Loucy (cell line): ENCODE results near the gene KRTAP12-4.

Experiments used
- H2AFZ ChIP-seq: fragments of 200-600 bp; sonication (generic); 2 replicates; pipeline ENCODE4 v1.6.0; 2016; ENCODE audit warnings: antibody characterized with exemption, mild to moderate bottlenecking, low read length, moderate library complexity
- H3F3A ChIP-seq: fragments of 200-600 bp; 2 replicates; pipeline ENCODE4 v1.6.0; 2016; ENCODE audit warnings: antibody characterized with exemption, low read depth, mild to moderate bottlenecking
- H3K27me3 ChIP-seq: fragments of 200-600 bp; sonication (generic); 2 replicates; pipeline ENCODE4 v1.6.1; 2014; ENCODE audit warnings: low read length, mild to moderate bottlenecking; ENCODE audit not compliant: insufficient read depth, poor library complexity, severe bottlenecking
- H3K36me3 ChIP-seq: fragments of 200-600 bp; sonication (generic); 2 replicates; pipeline ENCODE4 v1.6.1; 2016; ENCODE audit warnings: low read length; ENCODE audit not compliant: insufficient read depth
- H3K4me1 ChIP-seq: fragments of 200-600 bp; sonication (generic); 2 replicates; pipeline ENCODE4 v1.5.1; 2014; ENCODE audit warnings: low read length, mild to moderate bottlenecking; ENCODE audit not compliant: insufficient read depth, poor library complexity, severe bottlenecking
- H3K4me2 ChIP-seq: fragments of 200-600 bp; sonication (generic); 2 replicates; pipeline ENCODE4 v1.6.0; 2014; ENCODE audit warnings: antibody characterized with exemption, low read length, low read depth, mild to moderate bottlenecking; ENCODE audit not compliant: poor library complexity, severe bottlenecking
- H3K4me3 ChIP-seq: fragments of 200-600 bp; sonication (generic); 2 replicates; pipeline ENCODE4 v1.5.1; 2014; ENCODE audit warnings: low read length, mild to moderate bottlenecking, mixed read lengths; ENCODE audit not compliant: poor library complexity, severe bottlenecking
- H3K79me2 ChIP-seq: fragments of 200-600 bp; sonication (generic); 2 replicates; pipeline ENCODE4 v1.6.1; 2014; ENCODE audit warnings: low read length; ENCODE audit not compliant: insufficient read depth
- H3K9ac ChIP-seq: fragments of 200-600 bp; sonication (generic); 2 replicates; pipeline ENCODE4 v1.6.0; 2014; ENCODE audit warnings: mild to moderate bottlenecking, low read depth, low read length, moderate library complexity; ENCODE audit not compliant: poor library complexity, severe bottlenecking
- H3K9me2 ChIP-seq: fragments of 200-600 bp; sonication (generic); replicated peaks from 2 replicates; pipeline ENCODE4 v1.6.1; 2016; ENCODE audit warnings: low read depth, low read length, mixed read lengths
- H3K9me3 ChIP-seq: fragments of 200-600 bp; sonication (generic); 2 replicates; pipeline ENCODE4 v1.6.1; 2014; ENCODE audit warnings: mild to moderate bottlenecking, antibody characterized with exemption, low read length, low read depth; ENCODE audit not compliant: insufficient read depth
- H4K20me1 ChIP-seq: fragments of 200-600 bp; sonication (generic); 2 replicates; pipeline ENCODE4 v1.6.0; 2014; ENCODE audit warnings: antibody characterized with exemption, low read length, mild to moderate bottlenecking; ENCODE audit not compliant: insufficient read depth, poor library complexity, severe bottlenecking
- CTCF ChIP-seq: fragments of 200-600 bp; sonication (generic); conservative IDR thresholded peaks from 2 replicates; pipeline ENCODE4 v1.5.1; 2014; ENCODE audit warnings: mild to moderate bottlenecking, antibody characterized with exemption, low read length
- EZH2phosphoT487 ChIP-seq: fragments of 200-600 bp; IDR thresholded peaks from 2 replicates; pipeline ENCODE4 v1.6.1; 2018; ENCODE audit warnings: antibody characterized with exemption, mild to moderate bottlenecking, moderate library complexity, borderline replicate concordance

KRTAP12-4 gene

DNA sequence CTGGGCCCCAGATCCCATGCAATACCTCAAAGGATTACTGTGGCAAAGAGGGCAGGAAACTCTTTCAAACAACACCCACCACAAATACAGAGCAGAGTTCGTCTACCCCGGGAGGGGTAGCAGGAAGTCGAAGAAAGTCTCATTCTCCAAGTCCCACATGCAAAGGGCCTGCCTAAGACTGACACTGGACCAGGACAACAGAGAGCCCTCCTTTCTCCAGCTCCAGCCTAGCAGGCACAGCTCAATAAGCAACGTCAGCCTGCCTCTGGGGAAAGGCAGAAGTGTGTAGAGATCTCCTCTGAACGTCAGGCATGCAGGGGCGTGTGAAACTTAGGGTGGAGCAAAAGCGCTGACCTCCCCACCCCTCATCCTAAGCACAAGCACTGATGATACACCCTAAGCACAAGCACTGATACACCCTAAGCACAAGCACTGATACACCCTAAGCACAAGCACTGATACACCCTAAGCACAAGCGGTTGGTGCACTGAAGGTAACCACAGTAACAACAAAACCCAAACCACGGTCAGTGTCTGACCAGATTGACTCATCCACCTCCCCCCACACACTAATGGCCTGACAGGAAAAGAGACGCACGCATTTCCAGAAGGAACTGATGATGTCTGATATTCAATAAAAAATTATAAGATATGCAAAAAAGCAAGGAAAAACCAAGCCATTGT is 4.6 kb upstream of the KRTAP12-4 start:
- Histone ChIP-seq H3K9me2 (no peaks in the 10 kb centered on the region), H3K4me1 (no peaks in the 10 kb centered on the region), H3K27me3 (no peaks in the 10 kb centered on the region), H3K4me2 (no peak overlapping the region), H3K9me3 (peaks cover 7% of the 10 kb centered on the region; the same call in 1 of the 2 replicates), H3K9ac (no peak overlapping the region), H3F3A (no peaks in the 10 kb centered on the region), H2AFZ (no peak overlapping the region), H4K20me1 (no peaks in the 10 kb centered on the region), H3K36me3 (no peaks in the 10 kb centered on the region), H3K4me3 (no peak overlapping the region), H3K79me2 (no peaks in the 10 kb centered on the region)
- TF ChIP-seq CTCF (no peak), EZH2phosphoT487 (no peak)

DNA sequence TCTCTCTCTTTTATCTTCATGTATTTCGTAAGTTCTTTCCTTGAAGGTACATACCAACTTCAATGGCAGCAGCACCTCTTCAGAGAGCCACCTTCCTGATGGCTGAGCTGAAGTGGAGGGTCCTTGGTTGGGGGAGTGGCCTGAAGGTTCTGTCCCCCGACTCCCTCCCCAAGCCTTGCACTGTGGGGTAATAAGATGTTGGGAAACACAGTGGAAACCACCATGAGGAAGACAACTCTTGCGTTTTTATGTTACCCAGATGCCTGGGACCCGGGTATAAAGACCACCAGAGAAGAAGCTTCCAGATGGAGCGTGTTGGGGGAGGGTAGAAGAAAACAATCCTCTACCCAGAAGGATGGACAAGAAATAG is 4.1 kb upstream of the KRTAP12-4 start:
- peaks cover 5% of the 10 kb centered on the region; the same call in 1 of the 2 replicates for H3K9me3 ChIP-seq
- TF ChIP-seq CTCF, result no peak
- no peak for TF ChIP-seq EZH2phosphoT487

GRCh38 chr21:44657635-44658540 is 3.4 kb upstream of the KRTAP12-4 start, which contains the start of gene KRTAP12-3:
Gene KRTAP12-3, plus strand, starts transcription at chr21:44657932. Its CDS starts 48 bp downstream, at chr21:44657980.
- Histone ChIP-seq H3K4me2 (no peak within 1 kb of the TSS), H4K20me1 (no peaks in the 10 kb centered on the region), H3K4me1 (no peaks in the 10 kb centered on the region), H3K36me3 (no peaks in the 10 kb centered on the region), H2AFZ (no peak within 1 kb of the TSS), H3K79me2 (no peaks in the 10 kb centered on the region), H3F3A (no peaks in the 10 kb centered on the region), H3K27me3 (no peaks in the 10 kb centered on the region), H3K4me3 (no peak within 1 kb of the TSS), H3K9me2 (no peaks in the 10 kb centered on the region), H3K9me3 (peaks cover 5% of the 10 kb centered on the region; the same call in 1 of the 2 replicates), H3K9ac (no peak within 1 kb of the TSS)
- TF ChIP-seq EZH2phosphoT487 (no peak), CTCF (no peak)

More for the DNA sequence above, 4.1 kb upstream of the KRTAP12-4 start:
- Histone ChIP-seq H3K4me3 (no peak overlapping the region), H3K79me2 (no peaks in the 10 kb centered on the region), H2AFZ (no peak overlapping the region), H3K36me3 (no peaks in the 10 kb centered on the region), H3K4me1 (no peaks in the 10 kb centered on the region), H3K9ac (no peak overlapping the region), H4K20me1 (no peaks in the 10 kb centered on the region), H3K27me3 (no peaks in the 10 kb centered on the region), H3K4me2 (no peak overlapping the region), H3K9me2 (no peaks in the 10 kb centered on the region), H3F3A (no peaks in the 10 kb centered on the region)
